IPS DF 6.9 (cell line): Measurements from ENCODE around the gene UBAP2.

Experiments used
- DNase-seq: peaks from one replicate; pipeline ENCODE4 v3.0.0-alpha.2; 2013; ENCODE audit warnings: low read depth, low spot score
- H3K27ac ChIP-seq: one replicate; pipeline ENCODE4 v1.5.1; 2013; ENCODE audit warnings: low read length, control low read depth
- H3K27me3 ChIP-seq: 2 replicates; pipeline ENCODE4 v1.6.1; 2013; ENCODE audit warnings: mild to moderate bottlenecking, low read length; ENCODE audit not compliant: control insufficient read depth, insufficient read depth
- H3K36me3 ChIP-seq: 2 replicates; pipeline ENCODE4 v1.6.1; 2013; ENCODE audit warnings: low read length; ENCODE audit not compliant: control insufficient read depth, insufficient read depth
- H3K4me1 ChIP-seq: 2 replicates; pipeline ENCODE4 v1.6.1; 2013; ENCODE audit warnings: low read length; ENCODE audit not compliant: control insufficient read depth, insufficient read depth
- H3K4me3 ChIP-seq: 2 replicates; pipeline ENCODE4 v1.5.1; 2013; ENCODE audit warnings: mild to moderate bottlenecking, low read length
- H3K9me3 ChIP-seq: 2 replicates; pipeline ENCODE4 v1.6.1; 2013; ENCODE audit warnings: low read length, inconsistent platforms; ENCODE audit not compliant: control insufficient read depth, insufficient read depth
- WGBS: extraction: QIAGEN DNeasy Blood & Tissue Kit; methylation state at CpG from one replicate; pipeline ENCODE4 v1.1.7; 2013; ENCODE audit warnings: mixed read lengths, missing lambda C conversion rate; ENCODE audit not compliant: insufficient read length, insufficient coverage; 5-methylcytosine and 5-hydroxymethylcytosine counted together

Gene UBAP2

GRCh38 chr9:33903157-33903780 is 145.4 kb downstream of the UBAP2 start:
- no peak overlapping the region for H3K4me3 ChIP-seq
- no CpG with 5 or more reads among the region's 4 CpGs for WGBS

DNA sequence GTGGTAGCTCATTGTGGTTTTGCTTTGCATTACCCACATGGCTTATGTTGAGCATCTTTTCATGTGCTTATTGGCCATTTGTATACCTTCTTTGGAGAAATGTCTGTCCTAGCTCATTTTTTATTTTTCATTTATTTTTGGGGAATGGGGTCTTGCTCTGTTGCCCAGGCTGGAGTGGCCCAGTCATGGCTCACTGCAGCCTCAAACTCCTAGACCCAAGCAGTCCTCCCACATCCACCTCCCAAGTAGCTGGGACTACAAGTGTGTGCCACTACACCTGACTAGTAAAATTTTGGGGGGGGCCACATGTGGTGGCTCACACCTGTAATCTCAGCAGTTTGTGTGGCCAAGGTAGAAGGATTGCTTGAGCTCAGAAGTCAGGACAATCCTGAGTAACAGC is 154.4 kb downstream of the UBAP2 start:
- Histone ChIP-seq H3K27me3 (no peaks in the 10 kb centered on the region), H3K27ac (no peak overlapping the region), H3K4me3 (no peak overlapping the region), H3K36me3 (no peaks in the 10 kb centered on the region), H3K4me1 (no peaks in the 10 kb centered on the region), H3K9me3 (no peaks in the 10 kb centered on the region)
- DNase-seq = no peak

More at GRCh38 chr9:33903157-33903780, 145.4 kb downstream of the UBAP2 start:
- no peaks in the 10 kb centered on the region for H3K4me1 ChIP-seq
- DNase-seq = no peak
- no peaks in the 10 kb centered on the region for H3K9me3 ChIP-seq
- no peaks in the 10 kb centered on the region for H3K36me3 ChIP-seq
- H3K27ac ChIP-seq = no peak overlapping the region
- no peaks in the 10 kb centered on the region; the same call in 1 of the 2 replicates for H3K27me3 ChIP-seq

GRCh38 chr9:33893861-33894260 is 154.8 kb downstream of the UBAP2 start:
- no peak overlapping the region for H3K4me3 ChIP-seq
- no peak for DNase-seq
- no peak overlapping the region for H3K27ac ChIP-seq
- H3K27me3 ChIP-seq = no peaks in the 10 kb centered on the region
- H3K36me3 ChIP-seq = no peaks in the 10 kb centered on the region
- H3K4me1 ChIP-seq = no peaks in the 10 kb centered on the region
- H3K9me3 ChIP-seq = no peaks in the 10 kb centered on the region

- Histone ChIP-seq H3K27me3 (no peaks in the 10 kb centered on the region), H3K36me3 (no peaks in the 10 kb centered on the region), H3K27ac (no peak overlapping the region), H3K9me3 (no peaks in the 10 kb centered on the region), H3K4me1 (no peaks in the 10 kb centered on the region), H3K4me3 (no peak overlapping the region)
- DNase-seq = no peak
- 100% methylated on average over 2 of the region's 2 CpGs for WGBS
These were observed 162.7 kb downstream of the UBAP2 start for GRCh38 chr9:33885948-33886347.

- WGBS = no CpG with 5 or more reads among the region's 5 CpGs
- no peaks in the 10 kb centered on the region for H3K9me3 ChIP-seq
- no peaks in the 10 kb centered on the region for H3K36me3 ChIP-seq
- H3K4me3 ChIP-seq = no peak overlapping the region
- no peaks in the 10 kb centered on the region for H3K27me3 ChIP-seq
- no peak for DNase-seq
- peaks cover 1% of the 10 kb centered on the region; the same call in 1 of the 2 replicates for H3K4me1 ChIP-seq
- H3K27ac ChIP-seq = no peak overlapping the region
These were observed 163.6 kb downstream of the UBAP2 start for GRCh38 chr9:33884856-33885701.

- no CpG with 5 or more reads among the region's 1 CpG for WGBS
- no peak overlapping the region for H3K4me3 ChIP-seq
- H3K9me3 ChIP-seq = no peaks in the 10 kb centered on the region
- no peak overlapping the region for H3K27ac ChIP-seq
- no peaks in the 10 kb centered on the region for H3K36me3 ChIP-seq
- H3K27me3 ChIP-seq = no peaks in the 10 kb centered on the region
- peaks cover 1% of the 10 kb centered on the region; the same call in 1 of the 2 replicates for H3K4me1 ChIP-seq
- no peak for DNase-seq
These were observed 167.1 kb downstream of the UBAP2 start for GRCh38 chr9:33881635-33882034.

DNA sequence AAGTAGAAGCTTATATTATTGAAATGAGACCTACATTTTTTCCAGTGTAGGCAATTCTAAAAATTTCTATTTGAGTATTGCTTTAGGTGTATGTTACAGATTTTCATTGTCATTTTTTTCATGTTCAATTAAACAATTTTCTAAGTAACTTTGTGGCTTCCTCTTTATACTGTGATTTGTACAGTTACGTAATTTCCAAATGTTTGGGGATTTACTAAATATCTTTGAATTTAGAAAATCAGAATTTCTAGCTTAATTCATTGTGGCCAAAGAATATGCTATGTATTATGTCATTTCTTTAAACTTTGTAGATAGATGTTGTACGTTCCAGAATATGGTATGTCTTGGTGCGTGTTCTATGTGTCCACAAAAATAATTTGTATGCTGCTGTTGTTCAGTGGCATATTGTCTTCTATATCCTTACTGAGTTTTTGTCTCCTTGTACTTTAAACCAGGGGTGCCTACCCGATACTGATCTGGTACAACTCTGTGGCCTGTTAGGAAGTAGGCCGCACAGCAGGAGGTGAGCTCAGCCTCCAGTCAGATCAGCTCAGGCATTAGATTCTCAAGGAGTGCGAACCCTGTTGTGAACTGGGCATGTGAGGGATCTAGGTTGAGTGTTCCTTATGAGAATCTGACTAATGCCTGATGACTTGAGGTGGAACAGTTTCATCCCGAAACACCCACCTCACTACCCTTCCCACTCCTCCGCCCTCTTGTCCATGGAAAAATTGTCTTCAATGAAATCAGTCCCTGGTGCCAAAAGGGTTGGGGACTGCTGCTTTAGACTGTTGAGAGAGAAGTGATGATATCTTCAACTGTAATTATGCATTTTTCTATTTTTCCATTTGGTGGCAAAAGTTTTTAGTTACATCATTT is 168.2 kb downstream of the UBAP2 start:
- WGBS = no CpG with 5 or more reads among the region's 8 CpGs
- no peak overlapping the region for H3K27ac ChIP-seq

DNA sequence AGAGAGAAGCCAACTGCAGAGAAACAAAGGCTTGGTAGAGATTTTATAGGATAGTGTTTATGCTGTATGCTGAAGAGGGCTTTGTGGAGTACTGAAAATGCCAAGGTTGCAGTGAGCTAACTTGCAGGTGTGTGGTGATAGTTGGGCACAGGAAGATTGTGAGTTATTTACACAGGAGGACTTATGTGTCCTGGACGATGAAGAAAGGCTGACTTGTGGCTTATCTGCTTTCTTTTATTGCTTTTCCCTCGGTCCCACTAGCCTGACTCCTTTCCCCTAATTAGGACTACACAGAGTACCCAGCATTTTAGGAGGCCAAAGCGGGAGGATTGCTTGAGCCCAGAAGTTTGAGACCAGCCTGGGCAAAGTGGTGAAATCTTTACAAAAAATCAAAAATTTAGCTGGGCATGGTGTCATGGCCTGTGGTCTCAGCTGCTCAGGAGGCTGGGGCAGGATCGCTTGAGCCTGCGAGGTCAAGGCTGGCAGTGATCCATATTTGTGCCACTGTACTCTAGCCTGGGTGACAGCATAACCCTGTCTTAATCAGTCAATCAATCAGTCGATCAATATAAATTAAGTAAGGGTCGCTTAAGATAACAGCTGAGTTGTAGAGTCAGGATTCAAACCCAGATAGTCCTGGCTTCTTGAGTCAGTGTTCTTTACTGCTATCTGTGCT is 169.9 kb downstream of the UBAP2 start:
- WGBS = no CpG with 5 or more reads among the region's 7 CpGs
- Histone ChIP-seq H3K9me3 (no peaks in the 10 kb centered on the region), H3K4me3 (no peak overlapping the region), H3K4me1 (peaks cover 1% of the 10 kb centered on the region; the same call in 1 of the 2 replicates), H3K27ac (no peak overlapping the region), H3K27me3 (no peaks in the 10 kb centered on the region), H3K36me3 (no peaks in the 10 kb centered on the region)
- no peak for DNase-seq

More for the DNA sequence above, 168.2 kb downstream of the UBAP2 start:
- DNase-seq = no peak
- H3K4me3 ChIP-seq = no peak overlapping the region
- no peaks in the 10 kb centered on the region for H3K27me3 ChIP-seq
- H3K36me3 ChIP-seq = no peaks in the 10 kb centered on the region
- peaks cover 1% of the 10 kb centered on the region; the same call in 1 of the 2 replicates for H3K4me1 ChIP-seq
- H3K9me3 ChIP-seq = no peaks in the 10 kb centered on the region

GRCh38 chr9:33877727-33878489 is 170.8 kb downstream of the UBAP2 start:
- 100% methylated on average over 1 of the region's 10 CpGs for WGBS
- H3K9me3 ChIP-seq = no peaks in the 10 kb centered on the region
- H3K36me3 ChIP-seq = no peaks in the 10 kb centered on the region
- DNase-seq = no peak
- H3K4me1 ChIP-seq = peaks cover 1% of the 10 kb centered on the region; the same call in 1 of the 2 replicates
- H3K27ac ChIP-seq = no peak overlapping the region
- no peak overlapping the region for H3K4me3 ChIP-seq
- H3K27me3 ChIP-seq = no peaks in the 10 kb centered on the region
